ENCODE results near the gene SOD3. TPM values are rescaled to one million over a fixed set of nuclear protein-coding genes. Genes with fewer than 3 reads are reported as not detected.

SOD3 gene
- total and polyA plus RNA-seq, 10 donors, result 4.0 to 28.8 (median 14.4) TPM

GRCh38 chr4:24835696-24836095 is 40.3 kb downstream of the SOD3 start:
- Histone ChIP-seq H3K4me1 (no peaks in the 10 kb centered on the region), H3K27me3 (replicated peaks in 1 of 7) (no peaks in the 10 kb centered on the region), H3K27ac (no peak overlapping the region), H3K4me3 (no peak overlapping the region), H3K9me3 (no peaks in the 10 kb centered on the region), H3K36me3 (peaks cover 0 to 45% (median 3%) of the 10 kb centered on the region in 6 donors)
- WGBS, 5 donors, result 87 to 94% (median 89%) methylated on average over 4 of the region's 4 CpGs
- DNase-seq, result no peak
- TF ChIP-seq POLR2A (IDR thresholded peaks at IDR 0.05), result no peak
- TF ChIP-seq POLR2AphosphoS5 (IDR thresholded peaks at IDR 0.05), result no peak
- TF ChIP-seq CTCF (IDR thresholded peaks at IDR 0.05 in 8 of 11, conservative IDR thresholded peaks at IDR 0.05 in 3 of 11), result no peak
- intact Hi-C loops (cut with DNase I; ENCODE audit: low total_unique reads), result no loop called here

GRCh38 chr4:24836661-24837242 is 41.4 kb downstream of the SOD3 start:
- Histone ChIP-seq H3K27me3 (replicated peaks in 1 of 7) (no peaks in the 10 kb centered on the region), H3K9me3 (no peaks in the 10 kb centered on the region), H3K27ac (no peak overlapping the region), H3K36me3 (peaks cover 0 to 38% (median 0%) of the 10 kb centered on the region in 6 donors), H3K4me3 (no peak overlapping the region), H3K4me1 (no peaks in the 10 kb centered on the region)
- 79 to 91% (median 84%) methylated on average over 6 of the region's 6 CpGs for whole genome bisulfite sequencing, 5 donors
- TF ChIP-seq POLR2A (IDR thresholded peaks at IDR 0.05) (no peak), CTCF (IDR thresholded peaks at IDR 0.05 in 8 of 11, conservative IDR thresholded peaks at IDR 0.05 in 3 of 11) (no peak), POLR2AphosphoS5 (IDR thresholded peaks at IDR 0.05) (no peak)
- no peak for DNase-seq
- intact Hi-C loops (cut with DNase I; ENCODE audit: low total_unique reads), result no loop called here

GRCh38 chr4:24837336-24837735 is 42.0 kb downstream of the SOD3 start:
- intact Hi-C loops (cut with DNase I; ENCODE audit: low total_unique reads), result no loop called here
- Histone ChIP-seq H3K27ac (no peak overlapping the region), H3K27me3 (replicated peaks in 1 of 7) (no peaks in the 10 kb centered on the region), H3K4me1 (no peaks in the 10 kb centered on the region), H3K9me3 (no peaks in the 10 kb centered on the region), H3K36me3 (peaks cover 0 to 38% (median 0%) of the 10 kb centered on the region in 6 donors), H3K4me3 (no peak overlapping the region)
- no peak for TF ChIP-seq CTCF (IDR thresholded peaks at IDR 0.05 in 8 of 11, conservative IDR thresholded peaks at IDR 0.05 in 3 of 11)
- TF ChIP-seq POLR2A (IDR thresholded peaks at IDR 0.05), result no peak
- no peak for TF ChIP-seq POLR2AphosphoS5 (IDR thresholded peaks at IDR 0.05)
- DNase-seq, result no peak
- WGBS, 5 donors, result 86 to 91% (median 87%) methylated on average over 7 of the region's 7 CpGs

GRCh38 chr4:24837781-24838180 is 42.4 kb downstream of the SOD3 start:
- WGBS, 5 donors, result 71 to 79% (median 74%) methylated on average over 5 of the region's 5 CpGs
- H3K36me3 ChIP-seq, result peaks cover 0 to 37% (median 0%) of the 10 kb centered on the region in 6 donors
- intact Hi-C loops (cut with DNase I; ENCODE audit: low total_unique reads), result no loop called here
- H3K4me3 ChIP-seq, result no peak overlapping the region
- no peak overlapping the region for H3K27ac ChIP-seq
- TF ChIP-seq POLR2AphosphoS5 (IDR thresholded peaks at IDR 0.05) (no peak), CTCF (IDR thresholded peaks at IDR 0.05 in 8 of 11, conservative IDR thresholded peaks at IDR 0.05 in 3 of 11) (no peak), POLR2A (IDR thresholded peaks at IDR 0.05) (no peak)
- no peaks in the 10 kb centered on the region for H3K4me1 ChIP-seq
- H3K9me3 ChIP-seq, result no peaks in the 10 kb centered on the region
- H3K27me3 ChIP-seq (replicated peaks in 1 of 7), result no peaks in the 10 kb centered on the region
- DNase-seq, result no peak

Measured in spleen (tissue), 11 donors.